GM21529 (cell line): ENCODE measurements around the gene RNU6-7.

Source experiments
- ATAC-seq: cut with Tn5 transposase; IDR thresholded peaks from one replicate; pipeline ENCODE4 v1.9.1; 2021; ENCODE audit not compliant: unreplicated experiment

RNU6-7 gene

GRCh38 chr14:32203928-32204357 lies 2.1 kb downstream of the RNU6-7 start:
- no peak for ATAC-seq

GRCh38 chr14:32205554-32205953 lies 3.7 kb downstream of the RNU6-7 start:
- no peak for ATAC-seq

GRCh38 chr14:32205984-32206383 lies 4.1 kb downstream of the RNU6-7 start:
- peak; percentile 25 for ATAC-seq

- no peak for ATAC-seq
Observed at GRCh38 chr14:32206552-32206951, 4.7 kb downstream of the RNU6-7 start.

GRCh38 chr14:32208490-32208889 lies 6.6 kb downstream of the RNU6-7 start:
- ATAC-seq, result no peak

- ATAC-seq, result no peak
Observed at GRCh38 chr14:32209471-32209870, 7.6 kb downstream of the RNU6-7 start.

- no peak for ATAC-seq
Observed at GRCh38 chr14:32211068-32211404, 9.2 kb downstream of the RNU6-7 start.

GRCh38 chr14:32212833-32213232 lies 11.0 kb downstream of the RNU6-7 start:
- no peak for ATAC-seq

- peak; percentile 77 for ATAC-seq
Observed at GRCh38 chr14:32217301-32217700, 15.5 kb downstream of the RNU6-7 start.

GRCh38 chr14:32224737-32225377 lies 23.0 kb downstream of the RNU6-7 start:
- no peak for ATAC-seq

- ATAC-seq, result no peak
Observed at GRCh38 chr14:32225378-32225920, 23.6 kb downstream of the RNU6-7 start.

- ATAC-seq, result no peak
Observed at GRCh38 chr14:32226056-32226455, 24.2 kb downstream of the RNU6-7 start.

- no peak for ATAC-seq
Observed at GRCh38 chr14:32230181-32230580, 28.3 kb downstream of the RNU6-7 start.

- ATAC-seq, result no peak
Observed at GRCh38 chr14:32230695-32231280, 28.9 kb downstream of the RNU6-7 start.

- no peak for ATAC-seq
Observed at GRCh38 chr14:32232481-32232880, 30.6 kb downstream of the RNU6-7 start.

- ATAC-seq, result no peak
Observed at GRCh38 chr14:32233260-32233659, 31.4 kb downstream of the RNU6-7 start.

GRCh38 chr14:32244404-32244803 lies 42.6 kb downstream of the RNU6-7 start:
- ATAC-seq, result no peak

- no peak for ATAC-seq
Observed at GRCh38 chr14:32246751-32247150, 44.9 kb downstream of the RNU6-7 start.

- no peak for ATAC-seq
Observed at GRCh38 chr14:32249371-32249770, 47.5 kb downstream of the RNU6-7 start.

GRCh38 chr14:32249780-32250179 lies 47.9 kb downstream of the RNU6-7 start:
- ATAC-seq, result no peak

GRCh38 chr14:32250681-32251080 lies 48.8 kb downstream of the RNU6-7 start:
- ATAC-seq, result no peak

GRCh38 chr14:32251530-32251929 lies 49.7 kb downstream of the RNU6-7 start:
- ATAC-seq, result no peak
